GM10266 (cell line): ENCODE results near the gene RUNX3.

Experiments used
- DNase-seq: peaks from one replicate; pipeline ENCODE4 v3.0.0; 2012; ENCODE audit errors: extremely low spot score
- CTCF ChIP-seq: IDR thresholded peaks from 2 replicates; pipeline ENCODE4 v1.5.1; 2012; ENCODE audit warnings: mild to moderate bottlenecking, low read depth; ENCODE audit not compliant: control insufficient read depth, insufficient read depth; ENCODE audit errors: missing control alignments

RUNX3 gene

GRCh38 chr1:24919791-24920532, 10.1 kb downstream of the RUNX3 start:
- DNase-seq: no peak
- no peak for TF ChIP-seq CTCF

- DNase-seq: no peak
- TF ChIP-seq CTCF: no peak
These were observed 11.0 kb downstream of the RUNX3 start for GRCh38 chr1:24918995-24919605.

GRCh38 chr1:24918370-24918769, 11.7 kb downstream of the RUNX3 start:
- no peak for DNase-seq
- no peak for TF ChIP-seq CTCF

- TF ChIP-seq CTCF: no peak
- no peak for DNase-seq
These were observed 12.6 kb downstream of the RUNX3 start for GRCh38 chr1:24917327-24918074.

GRCh38 chr1:24915816-24916602, 14.1 kb downstream of the RUNX3 start:
- DNase-seq: no peak
- no peak for TF ChIP-seq CTCF

GRCh38 chr1:24914226-24915069, 15.6 kb downstream of the RUNX3 start:
- DNase-seq: no peak

More at GRCh38 chr1:24914226-24915069, 15.6 kb downstream of the RUNX3 start:
- no peak for TF ChIP-seq CTCF
